MM.1S (cell line): ENCODE results near the gene GRIA4.

Experiments used
- CTCF ChIP-seq: fragments of 300-600 bp; sonication (generic); IDR thresholded peaks from 2 replicates; pipeline ENCODE4 v1.5.1; 2016; ENCODE audit warnings: antibody characterized with exemption, low read length, mixed read lengths
- EZH2 ChIP-seq: fragments of 300-600 bp; sonication (generic); optimal IDR thresholded peaks from 2 replicates; pipeline ENCODE3; 2017; ENCODE audit warnings: low read depth, mild to moderate bottlenecking, antibody characterized with exemption, low read length, mixed read lengths

DNA sequence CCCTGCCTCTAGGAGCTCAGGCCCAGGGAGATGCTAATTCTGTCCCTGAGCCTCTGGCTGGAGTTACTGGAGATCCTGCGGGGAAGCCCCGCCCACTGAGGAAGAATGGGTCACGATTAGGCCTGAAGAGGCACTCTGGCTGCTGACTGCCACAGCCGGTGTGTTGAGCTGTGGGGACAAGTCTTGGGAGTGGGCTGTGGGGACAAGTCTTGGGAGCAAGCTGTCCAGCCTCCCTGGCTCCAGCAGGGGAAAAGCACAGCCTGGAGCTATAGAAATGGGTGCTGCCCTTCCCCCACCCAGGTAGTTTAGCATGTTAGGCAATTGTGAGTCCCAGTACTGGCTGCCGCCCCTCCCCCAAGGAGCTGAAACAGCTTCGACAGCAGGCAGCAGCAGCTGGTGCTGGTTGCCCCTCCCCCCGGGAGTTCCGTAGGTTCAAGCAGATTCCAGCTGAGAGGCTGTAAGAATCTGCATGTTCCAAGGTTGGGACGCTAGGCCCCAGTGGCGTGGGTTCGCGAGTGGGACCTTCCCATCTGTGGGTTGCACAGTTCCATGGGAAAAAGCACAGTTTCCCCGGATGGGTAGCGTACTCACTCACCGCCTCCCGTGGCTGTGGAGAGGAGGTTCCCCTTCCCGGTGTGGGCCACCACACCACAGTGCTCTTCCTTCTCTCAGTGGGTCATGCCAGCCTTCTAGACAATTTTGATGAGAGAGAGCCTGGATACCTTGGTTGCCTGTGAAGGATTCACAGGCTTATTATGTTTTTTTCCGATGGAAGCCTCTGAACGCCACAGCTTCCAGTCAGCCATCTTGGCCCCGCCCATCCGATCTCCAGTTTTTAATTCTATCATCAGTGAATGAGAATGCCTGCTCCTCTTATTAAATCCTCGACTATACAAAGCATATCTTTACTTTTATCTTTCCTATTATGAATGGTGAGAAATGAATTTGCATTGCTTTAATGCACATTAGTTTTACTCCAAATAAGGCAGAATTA, 350.7 kb downstream of the GRIA4 start:
- TF ChIP-seq CTCF (no peak), EZH2 (no peak)
